Prostate gland (tissue), 2 donors: ENCODE results near the gene GJB6. TPM values are rescaled to one million over a fixed set of nuclear protein-coding genes. Genes with fewer than 3 reads are reported as not detected.

Experiments
- DNase-seq: peaks from one replicate; pipeline ENCODE4 v3.0.0-alpha.2; 2019; ENCODE audit warnings: low spot score
- H3K27ac ChIP-seq, 2 donors: fragments of 200-600 bp; sonication (generic); 2 replicates each; pipeline ENCODE4 v1.5.1; 2017 to 2019
- H3K27me3 ChIP-seq: fragments of 200-600 bp; sonication (generic); replicated peaks from 2 replicates; pipeline ENCODE4 v1.5.1; 2019; ENCODE audit not compliant: insufficient read depth
- H3K36me3 ChIP-seq, 2 donors: fragments of 200-600 bp; sonication (generic); 1 replicate in 1 of 2; 2 replicates in 1 of 2; pipeline versions ENCODE4 v1.5.1 to v1.8.1; 2017 to 2019
- H3K4me1 ChIP-seq: fragments of 200-600 bp; sonication (generic); replicated peaks from 2 replicates; pipeline ENCODE4 v1.5.1; 2019
- H3K4me3 ChIP-seq, 2 donors: fragments of 200-600 bp; sonication (generic); 2 replicates each; pipeline ENCODE4 v1.5.1; 2017 to 2019
- H3K9me3 ChIP-seq: fragments of 200-600 bp; sonication (generic); 2 replicates; pipeline ENCODE4 v1.5.1; 2017
- CTCF ChIP-seq, 4 experiments: fragments of 200-600 bp in 2 of 4; fragments of 450-650 bp in 2 of 4; sonication (generic) in 2 of 4; IDR thresholded peaks; 1 replicate in 3 of 4; 2 replicates in 1 of 4; pipeline ENCODE4 v1.5.1; 2016 to 2019; ENCODE audit warnings: antibody characterized with exemption in 4 of 4, mild to moderate bottlenecking in 2 of 4, moderate library complexity in 2 of 4
- POLR2A ChIP-seq: fragments of 450-650 bp; IDR thresholded peaks from one replicate; pipeline ENCODE4 v1.6.1; 2016; ENCODE audit warnings: antibody characterized with exemption, mild to moderate bottlenecking
- POLR2AphosphoS5 ChIP-seq: sonication (generic); formaldehyde crosslinking; IDR thresholded peaks from one replicate; pipeline ENCODE4 v1.6.1; 2017; ENCODE audit warnings: antibody characterized with exemption
- WGBS: methylation state at CpG from one replicate; pipeline ENCODE4 v1.1.5; 2018; 5-methylcytosine and 5-hydroxymethylcytosine counted together
- intact Hi-C: fragments of 100-400 bp; cut with DNase I; formaldehyde crosslinking; loops from one replicate; pipeline ENCODE4 v1.14.2; 2022
- total RNA-seq, 2 donors: library from RNA; depleted of rRNA; stranded (reverse); fragments of >200 nt; gene quantifications; one replicate each; pipeline ENCODE4 v1.1.0, GENCODE V29; 2016

The GJB6 gene
- total RNA-seq, 2 donors from 2014 or later, result 0.28 to 0.32 TPM

GRCh38 chr13:20182231-20182846 lies 49.8 kb downstream of the GJB6 start:
- no peaks in the 10 kb centered on the region for H3K36me3 ChIP-seq
- WGBS, result 22% methylated on average over 5 of the region's 5 CpGs
- H3K27me3 ChIP-seq, result no peaks in the 10 kb centered on the region

GRCh38 chr13:20181188-20181587 lies 50.9 kb downstream of the GJB6 start:
- TF ChIP-seq POLR2AphosphoS5, result no peak
- TF ChIP-seq CTCF (IDR thresholded peaks at IDR 0.05), result no peak
- no peak for TF ChIP-seq POLR2A
- Histone ChIP-seq H3K27ac (no peak overlapping the region), H3K36me3 (no peaks in the 10 kb centered on the region), H3K4me3 (no peak overlapping the region), H3K9me3 (no peaks in the 10 kb centered on the region), H3K27me3 (no peaks in the 10 kb centered on the region), H3K4me1 (no peaks in the 10 kb centered on the region)
- intact Hi-C loops, result no loop called here
- WGBS, result 29% methylated on average over 3 of the region's 3 CpGs
- no peak for DNase-seq

More at GRCh38 chr13:20182231-20182846, 49.8 kb downstream of the GJB6 start:
- Histone ChIP-seq H3K4me1 (no peaks in the 10 kb centered on the region), H3K27ac (no peak overlapping the region), H3K9me3 (no peaks in the 10 kb centered on the region), H3K4me3 (no peak overlapping the region)
- TF ChIP-seq POLR2A, result no peak
- no peak for TF ChIP-seq POLR2AphosphoS5
- TF ChIP-seq CTCF (IDR thresholded peaks at IDR 0.05), result peak; percentile 30 to 75 (median 70)
- intact Hi-C loops, result no loop called here
- no peak for DNase-seq

- 80% methylated on average over 5 of the region's 5 CpGs for WGBS
- H3K27me3 ChIP-seq, result no peaks in the 10 kb centered on the region
- intact Hi-C loops, result no loop called here
- no peaks in the 10 kb centered on the region for H3K4me1 ChIP-seq
- no peaks in the 10 kb centered on the region for H3K9me3 ChIP-seq
- TF ChIP-seq POLR2AphosphoS5 (no peak), POLR2A (no peak), CTCF (IDR thresholded peaks at IDR 0.05) (no peak)
- no peak for DNase-seq
- no peaks in the 10 kb centered on the region for H3K36me3 ChIP-seq
- no peak overlapping the region for H3K4me3 ChIP-seq
- no peak overlapping the region for H3K27ac ChIP-seq
These were observed 54.0 kb downstream of the GJB6 start for GRCh38 chr13:20178156-20178555.

GRCh38 chr13:20177049-20177831 lies 54.9 kb downstream of the GJB6 start:
- H3K27me3 ChIP-seq, result no peaks in the 10 kb centered on the region
- 55% methylated on average over 67 of the region's 67 CpGs for WGBS
- no peaks in the 10 kb centered on the region for H3K9me3 ChIP-seq
- H3K4me3 ChIP-seq, result no peak overlapping the region
- intact Hi-C loops, result no loop called here
- TF ChIP-seq CTCF (IDR thresholded peaks at IDR 0.05), result no peak
- TF ChIP-seq POLR2AphosphoS5, result no peak
- no peak for TF ChIP-seq POLR2A
- no peak for DNase-seq
- no peak overlapping the region for H3K27ac ChIP-seq
- H3K36me3 ChIP-seq, result no peaks in the 10 kb centered on the region
- no peaks in the 10 kb centered on the region for H3K4me1 ChIP-seq
